GM12878 (cell line): Measurements from ENCODE around the gene AGBL4. TPM values are rescaled to one million over a fixed set of nuclear protein-coding genes. Genes with fewer than 3 reads are reported as not detected.

ENCODE experiments used
- ATAC-seq: fragments of 200-7000 bp; cut with Tn5 transposase; 3 replicates; pipeline ENCODE4 v1.9.1; 2020; ENCODE audit warnings: mild to moderate bottlenecking, moderate library complexity
- BruUV-seq: library from RNA; stranded (reverse); fragments of 400-500 nt; replicated peaks from 2 replicates; lab custom pipeline; 2021; lab: Mats Ljungman, UMichigan
- CTCF ChIA-PET: fragments of 300-600 bp; sonication (Branson Sonifier 250); formaldehyde crosslinking; extraction: SDS; loops from one replicate; lab custom pipeline; 2021; ENCODE audit warnings: inconsistent platforms; lab: Yijun Ruan, JAX
- POLR2A ChIA-PET: fragments of 350-600 bp; formaldehyde crosslinking; extraction: SDS; loops from one replicate; lab custom pipeline; 2021; ENCODE audit warnings: inconsistent platforms; lab: Charles Lee
- RAD21 ChIA-PET: fragments of 300-600 bp; sonication (Branson Sonifier 250); formaldehyde crosslinking; loops from one replicate; lab custom pipeline; 2023; ENCODE audit warnings: antibody characterized with exemption; ENCODE audit not compliant: unreplicated experiment; lab: Charles Lee
- SMC1A ChIA-PET: fragments of 300-600 bp; sonication (Branson Sonifier 250); formaldehyde crosslinking; loops from one replicate; lab custom pipeline; 2023; ENCODE audit not compliant: unreplicated experiment, uncharacterized antibody; lab: Charles Lee
- DNase-seq: peaks from one replicate; pipeline ENCODE4 v3.0.0-alpha.2; 2011; ENCODE audit warnings: low read depth, low spot score
- FAIRE-seq: peaks from 3 replicates; lab custom pipeline; 2011; peaks lifted over from hg19 to GRCh38; lab: Jason Lieb, UNC
- H2AFZ ChIP-seq: 2 replicates; pipeline ENCODE4 v1.6.0; 2011; ENCODE audit warnings: low read depth, low read length, control low read depth; ENCODE audit not compliant: control insufficient read depth
- H3K27ac ChIP-seq: 2 replicates; pipeline ENCODE4 v1.5.1; 2011; ENCODE audit warnings: control low read depth; ENCODE audit not compliant: control insufficient read depth, insufficient read depth
- H3K27me3 ChIP-seq, 2 experiments: replicated peaks in 1 of 2; 2 replicates each; pipeline versions ENCODE4 v1.6.0 to v1.6.1; 2011; ENCODE audit warnings: low read length in 1 of 2; ENCODE audit not compliant: control insufficient read depth in 2 of 2, insufficient read depth in 2 of 2
- H3K36me3 ChIP-seq, 2 experiments: 2 replicates each; pipeline ENCODE4 v1.5.1; 2011; ENCODE audit warnings: low read length in 1 of 2; ENCODE audit not compliant: control insufficient read depth in 2 of 2, insufficient read depth in 2 of 2
- H3K4me1 ChIP-seq: 2 replicates; pipeline ENCODE4 v1.6.1; 2011; ENCODE audit warnings: mild to moderate bottlenecking, low read length, moderate library complexity, mixed read lengths; ENCODE audit not compliant: control insufficient read depth, insufficient read depth
- H3K4me2 ChIP-seq: 2 replicates; pipeline ENCODE4 v1.6.0; 2011; ENCODE audit warnings: control low read depth; ENCODE audit not compliant: control insufficient read depth, insufficient read depth
- H3K4me3 ChIP-seq: fragments of 200-600 bp; sonication (generic); 2 replicates; pipeline ENCODE4 v1.5.1; 2016
- H3K79me2 ChIP-seq: 2 replicates; pipeline ENCODE4 v1.6.0; 2011; ENCODE audit warnings: low read length; ENCODE audit not compliant: control insufficient read depth, insufficient read depth
- H3K9ac ChIP-seq: 2 replicates; pipeline ENCODE4 v1.8.0; 2011; ENCODE audit warnings: low read length, control low read depth, mixed read lengths; ENCODE audit not compliant: control insufficient read depth, insufficient read depth
- H3K9me3 ChIP-seq: replicated peaks from 3 replicates; pipeline ENCODE4 v1.5.1; 2011; ENCODE audit warnings: mild to moderate bottlenecking, low read length; ENCODE audit not compliant: control insufficient read depth, insufficient read depth
- H4K20me1 ChIP-seq: 2 replicates; pipeline ENCODE4 v1.6.0; 2011; ENCODE audit not compliant: control insufficient read depth, insufficient read depth
- ATF7 ChIP-seq: fragments of 450-650 bp; IDR thresholded peaks from 2 replicates; pipeline ENCODE4 v1.6.1; 2016; ENCODE audit warnings: low read depth, mild to moderate bottlenecking
- BCLAF1 ChIP-seq: fragments of 450-650 bp; IDR thresholded peaks from 2 replicates; pipeline ENCODE4 v1.6.1; 2017; ENCODE audit warnings: antibody characterized with exemption, mild to moderate bottlenecking, moderate library complexity
- HCFC1 ChIP-seq: fragments of 150-350 bp; IDR thresholded peaks from 2 replicates; pipeline ENCODE4 v1.6.1; 2014; ENCODE audit warnings: low read length
- IKZF2 ChIP-seq, 2 experiments: fragments of 450-650 bp; IDR thresholded peaks; 2 replicates each; pipeline ENCODE4 v1.6.1; 2017; ENCODE audit warnings: mild to moderate bottlenecking in 2 of 2, moderate library complexity in 2 of 2
- NFYB ChIP-seq: IDR thresholded peaks from 2 replicates; pipeline ENCODE4 v1.6.1; 2011; ENCODE audit warnings: low read depth, mild to moderate bottlenecking, low read length, improper control_type of control experiment, moderate library complexity; ENCODE audit not compliant: insufficient read depth
- NR2F1 ChIP-seq: fragments of 450-650 bp; conservative IDR thresholded peaks from 2 replicates; pipeline ENCODE4 v1.6.1; 2017; ENCODE audit warnings: mild to moderate bottlenecking
- STAT3 ChIP-seq: IDR thresholded peaks from 2 replicates; pipeline ENCODE4 v1.6.1; 2011; ENCODE audit warnings: low read depth, low read length, improper control_type of control experiment
- TAF1 ChIP-seq: IDR thresholded peaks from 2 replicates; pipeline ENCODE4 v1.6.1; 2011; ENCODE audit warnings: mild to moderate bottlenecking, low read depth, low read length, borderline replicate concordance
- ZNF217 ChIP-seq: fragments of 450-650 bp; IDR thresholded peaks from 2 replicates; pipeline ENCODE4 v1.6.1; 2017; ENCODE audit warnings: antibody characterized with exemption, mild to moderate bottlenecking
- in situ Hi-C: fragments of 300-500 bp; cut with MboI; formaldehyde crosslinking; loops from 9 replicates; pipeline ENCODE4 v1.14.3; 2018; ENCODE audit warnings: mixed read lengths
- intact Hi-C: fragments of 100-400 bp; cut with micrococcal nuclease; formaldehyde crosslinking; loops from one replicate; pipeline ENCODE4 v1.14.2; 2022; ENCODE audit not compliant: unreplicated experiment
- polyA plus RNA-seq, 11 experiments: library from polyadenylated mRNA; depleted of rRNA in 4 of 11; unstranded in 6 of 11; stranded (reverse) in 5 of 11; fragments of >200 nt; fragmentation: Nextera tagmentation in 4 of 11; fragmentation: Illumina TruSeq in 1 of 11; extraction: Ambion mirVana in 4 of 11; extraction: Trizol in 1 of 11; gene quantifications; 1 replicate in 1 of 11; 2 replicates in 10 of 11; pipeline versions ENCODE4 v1.2.1 to v1.2.3, GENCODE V29; 2011 to 2016; ENCODE audit warnings: inconsistent platforms in 2 of 11, missing spikeins in 2 of 11, low read depth in 1 of 11
- total RNA-seq, 4 experiments: library from RNA; depleted of rRNA in 3 of 4; stranded (reverse); fragments of >200 nt in 3 of 4; fragmentation: Illumina TruSeq in 1 of 4; extraction: Trizol in 1 of 4; gene quantifications; 2 replicates each; pipeline versions ENCODE4 v1.2.1 to v1.2.3, GENCODE V29; 2013 to 2021
- TF ChIP-seq, protein P1 (sequence below): IDR thresholded peaks from 2 replicates; pipeline ENCODE4 v1.6.1; 2012; ENCODE audit warnings: low read depth, low read length, improper control_type of control experiment
- TF ChIP-seq, protein P2 (sequence below): fragments of 450-650 bp; IDR thresholded peaks from 2 replicates; pipeline ENCODE4 v1.6.1; 2017; ENCODE audit warnings: mild to moderate bottlenecking, moderate library complexity

Gene AGBL4
- total and polyA plus RNA-seq, 10 of the 15 experiments (the other 5 are each of a cell fraction or from before 2014, with no cell fraction given), result 0.31 TPM; not detected in 9

DNA sequence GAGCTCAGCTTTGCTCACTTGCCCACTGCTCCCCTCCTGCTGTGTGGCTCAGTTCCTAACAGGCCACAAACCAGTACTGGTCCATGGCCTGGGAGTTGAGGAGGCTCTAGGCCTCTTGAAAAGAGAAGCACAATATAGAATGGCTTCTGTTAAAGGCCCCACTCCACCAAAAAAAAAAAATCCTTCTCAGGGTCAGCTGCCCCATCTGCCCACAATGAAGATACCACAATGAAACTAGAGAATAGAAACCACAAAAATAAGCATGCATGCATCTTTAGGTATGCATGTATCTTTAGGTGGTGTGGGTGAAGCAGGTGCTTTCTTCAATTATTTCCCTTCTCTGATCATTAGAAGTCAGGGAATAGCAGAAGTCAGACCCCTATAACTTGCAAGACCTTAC, 626.7 kb downstream of the AGBL4 start:
- Histone ChIP-seq H4K20me1 (no peaks in the 10 kb centered on the region), H3K79me2 (no peaks in the 10 kb centered on the region), H3K9me3 (no peaks in the 10 kb centered on the region), H3K36me3 (no peaks in the 10 kb centered on the region), H3K27ac (no peak overlapping the region), H3K27me3 (no peaks in the 10 kb centered on the region), H3K4me1 (no peaks in the 10 kb centered on the region), H3K4me3 (no peak overlapping the region), H3K9ac (no peak overlapping the region), H2AFZ (no peak overlapping the region), H3K4me2 (no peak overlapping the region)
- POLR2A ChIA-PET, result no interaction called here
- BruUV-seq, result no TSS peak
- CTCF ChIA-PET, result no interaction called here
- intact Hi-C loops, result no loop called here
- TF ChIP-seq NFYB, result no peak
- TF ChIP-seq TAF1, result no peak
- TF ChIP-seq IKZF2 (IDR thresholded peaks at IDR 0.05), result no peak
- no peak for TF ChIP-seq STAT3
- no peak for TF ChIP-seq HCFC1
- TF ChIP-seq, protein P1, sequence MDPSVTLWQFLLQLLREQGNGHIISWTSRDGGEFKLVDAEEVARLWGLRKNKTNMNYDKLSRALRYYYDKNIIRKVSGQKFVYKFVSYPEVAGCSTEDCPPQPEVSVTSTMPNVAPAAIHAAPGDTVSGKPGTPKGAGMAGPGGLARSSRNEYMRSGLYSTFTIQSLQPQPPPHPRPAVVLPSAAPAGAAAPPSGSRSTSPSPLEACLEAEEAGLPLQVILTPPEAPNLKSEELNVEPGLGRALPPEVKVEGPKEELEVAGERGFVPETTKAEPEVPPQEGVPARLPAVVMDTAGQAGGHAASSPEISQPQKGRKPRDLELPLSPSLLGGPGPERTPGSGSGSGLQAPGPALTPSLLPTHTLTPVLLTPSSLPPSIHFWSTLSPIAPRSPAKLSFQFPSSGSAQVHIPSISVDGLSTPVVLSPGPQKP, result no peak
- TF ChIP-seq ZNF217, result no peak
- no peak for TF ChIP-seq BCLAF1
- TF ChIP-seq NR2F1, result no peak
- TF ChIP-seq, protein P2, sequence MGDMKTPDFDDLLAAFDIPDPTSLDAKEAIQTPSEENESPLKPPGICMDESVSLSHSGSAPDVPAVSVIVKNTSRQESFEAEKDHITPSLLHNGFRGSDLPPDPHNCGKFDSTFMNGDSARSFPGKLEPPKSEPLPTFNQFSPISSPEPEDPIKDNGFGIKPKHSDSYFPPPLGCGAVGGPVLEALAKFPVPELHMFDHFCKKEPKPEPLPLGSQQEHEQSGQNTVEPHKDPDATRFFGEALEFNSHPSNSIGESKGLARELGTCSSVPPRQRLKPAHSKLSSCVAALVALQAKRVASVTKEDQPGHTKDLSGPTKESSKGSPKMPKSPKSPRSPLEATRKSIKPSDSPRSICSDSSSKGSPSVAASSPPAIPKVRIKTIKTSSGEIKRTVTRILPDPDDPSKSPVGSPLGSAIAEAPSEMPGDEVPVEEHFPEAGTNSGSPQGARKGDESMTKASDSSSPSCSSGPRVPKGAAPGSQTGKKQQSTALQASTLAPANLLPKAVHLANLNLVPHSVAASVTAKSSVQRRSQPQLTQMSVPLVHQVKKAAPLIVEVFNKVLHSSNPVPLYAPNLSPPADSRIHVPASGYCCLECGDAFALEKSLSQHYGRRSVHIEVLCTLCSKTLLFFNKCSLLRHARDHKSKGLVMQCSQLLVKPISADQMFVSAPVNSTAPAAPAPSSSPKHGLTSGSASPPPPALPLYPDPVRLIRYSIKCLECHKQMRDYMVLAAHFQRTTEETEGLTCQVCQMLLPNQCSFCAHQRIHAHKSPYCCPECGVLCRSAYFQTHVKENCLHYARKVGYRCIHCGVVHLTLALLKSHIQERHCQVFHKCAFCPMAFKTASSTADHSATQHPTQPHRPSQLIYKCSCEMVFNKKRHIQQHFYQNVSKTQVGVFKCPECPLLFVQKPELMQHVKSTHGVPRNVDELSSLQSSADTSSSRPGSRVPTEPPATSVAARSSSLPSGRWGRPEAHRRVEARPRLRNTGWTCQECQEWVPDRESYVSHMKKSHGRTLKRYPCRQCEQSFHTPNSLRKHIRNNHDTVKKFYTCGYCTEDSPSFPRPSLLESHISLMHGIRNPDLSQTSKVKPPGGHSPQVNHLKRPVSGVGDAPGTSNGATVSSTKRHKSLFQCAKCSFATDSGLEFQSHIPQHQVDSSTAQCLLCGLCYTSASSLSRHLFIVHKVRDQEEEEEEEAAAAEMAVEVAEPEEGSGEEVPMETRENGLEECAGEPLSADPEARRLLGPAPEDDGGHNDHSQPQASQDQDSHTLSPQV, result no peak
- TF ChIP-seq ATF7, result no peak
- FAIRE-seq, result no peak
- in situ Hi-C loops, result no loop called here
- RAD21 ChIA-PET, result no interaction called here
- no peak for ATAC-seq
- SMC1A ChIA-PET, result no interaction called here
- DNase-seq, result no peak
